NT2/D1 (cell line): ENCODE measurements around the gene LEMD2.

Source experiments
- YY1 ChIP-seq: IDR thresholded peaks from 2 replicates; pipeline ENCODE4 v1.6.1; 2011; ENCODE audit not compliant: insufficient read length, insufficient read depth
- ZNF274 ChIP-seq: IDR thresholded peaks from 2 replicates; pipeline ENCODE4 v1.6.1; 2011; ENCODE audit warnings: mild to moderate bottlenecking, low read depth, low read length

GRCh38 chr6:33754222-33754621 is 34.7 kb downstream of the LEMD2 start:
- TF ChIP-seq ZNF274 = no peak
- no peak for TF ChIP-seq YY1
